ENCODE results near the gene COX6A1. TPM values are rescaled to one million over a fixed set of nuclear protein-coding genes. Genes with fewer than 3 reads are reported as not detected.

Gene COX6A1
- total and polyA plus RNA-seq, 2 donors (not counting 3 experiments of a cell fraction or from before 2014, with no cell fraction given) = 299 to 1,327 TPM

GRCh38 chr12:120465756-120466155 lies 27.8 kb downstream of the COX6A1 start:
- FAIRE-seq (no peak), DNase-seq (ENCODE audit: low read depth, low spot score) (no peak)
- intact Hi-C loops (cut with micrococcal nuclease) (loop anchor here (1.0 kb wide), 2 partner anchors 26 to 109 kb away; no protein-coding TSS in a partner anchor), dilution Hi-C loops (cut with MboI; ENCODE audit: extremely low pct_ligation_motif_present, low sequenced_read_pairs) (no loop called here)
- ChIA-PET POLR2A (no interaction called here), CTCF (interaction anchor here (0.7 to 3.9 kb wide), 5 partner anchors 9 to 116 kb away, joined by 3 to 29 read pairs (median 5); partner anchors contain the start of genes DYNLL1 and POP5)
- H4K20me1 ChIP-seq (replicated peaks; ENCODE audit: control insufficient read depth, extremely low read depth, insufficient read depth, low read length) = peaks cover 2% of the 10 kb centered on the region
- no peak overlapping the region for H3K9ac ChIP-seq (replicated peaks; ENCODE audit: extremely low read depth, insufficient read depth, low read length)
- no peak for TF ChIP-seq MAX (IDR thresholded peaks at IDR 0.05; ENCODE audit: insufficient read depth, insufficient read length)
- TF ChIP-seq POLR2A (IDR thresholded peaks at IDR 0.05; ENCODE audit: low read depth, low read length) = no peak
- no peak for TF ChIP-seq FOS (IDR thresholded peaks at IDR 0.05; ENCODE audit: borderline replicate concordance, insufficient read depth, low read length)
- no peak for TF ChIP-seq CTCF (IDR thresholded peaks at IDR 0.05; ENCODE audit: extremely low read depth in 1 of 2, insufficient read depth in 1 of 2, low read depth in 1 of 2, low read length in 2 of 2)
- no peak for TF ChIP-seq MYC (IDR thresholded peaks at IDR 0.05; ENCODE audit: low read depth, low read length)
- peaks cover 59% of the 10 kb centered on the region for H3K79me2 ChIP-seq (ENCODE audit: control insufficient read depth, insufficient read depth, low read length)
- no peaks in the 10 kb centered on the region for H3K9me1 ChIP-seq (replicated peaks; ENCODE audit: control insufficient read depth, extremely low read depth, insufficient read depth, low read length)
- peaks cover 32% of the 10 kb centered on the region in 2 experiments for H3K36me3 ChIP-seq (ENCODE audit: control insufficient read depth in 2 of 2, extremely low read depth in 1 of 2, insufficient read depth in 2 of 2, low read length in 2 of 2)
- H3K4me3 ChIP-seq (replicated peaks in 1 of 3; ENCODE audit: insufficient read depth in 1 of 3, low read depth in 1 of 3, low read length in 3 of 3) = no peak overlapping the region
- H3K9me3 ChIP-seq (replicated peaks; ENCODE audit: control insufficient read depth, insufficient read depth, low read length) = no peaks in the 10 kb centered on the region
- H3K27ac ChIP-seq (ENCODE audit: insufficient read depth, low read depth, low read length) = no peak overlapping the region
- no peaks in the 10 kb centered on the region for H3K27me3 ChIP-seq (ENCODE audit: control insufficient read depth in 2 of 2, insufficient read depth in 2 of 2, low read length in 2 of 2)
- no peak overlapping the region for H2AFZ ChIP-seq (ENCODE audit: low read depth, low read length)
- BruUV-seq (replicated peaks) = no TSS peak
- no peak overlapping the region for H3K4me2 ChIP-seq (ENCODE audit: insufficient read depth, low read length)
- H3K4me1 ChIP-seq (ENCODE audit: control insufficient read depth, extremely low read depth, insufficient read depth, low read length) = peaks cover 3% of the 10 kb centered on the region
